C4-2B (cell line): ENCODE data around the gene BLID.

Experiments used
- CTCF ChIP-seq: fragments of 450-650 bp; conservative IDR thresholded peaks from 2 replicates; pipeline ENCODE4 v1.5.1; 2017; ENCODE audit warnings: mild to moderate bottlenecking
- ZFX ChIP-seq: fragments of 450-650 bp; IDR thresholded peaks from 2 replicates; pipeline ENCODE4 v1.6.1; 2017

- no peak for TF ChIP-seq CTCF
- no peak for TF ChIP-seq ZFX
These were observed 20.2 kb downstream of the BLID start for GRCh38 chr11:122095681-122096262.
